ENCODE data around the gene PTPN20.

PTPN20 gene

DNA sequence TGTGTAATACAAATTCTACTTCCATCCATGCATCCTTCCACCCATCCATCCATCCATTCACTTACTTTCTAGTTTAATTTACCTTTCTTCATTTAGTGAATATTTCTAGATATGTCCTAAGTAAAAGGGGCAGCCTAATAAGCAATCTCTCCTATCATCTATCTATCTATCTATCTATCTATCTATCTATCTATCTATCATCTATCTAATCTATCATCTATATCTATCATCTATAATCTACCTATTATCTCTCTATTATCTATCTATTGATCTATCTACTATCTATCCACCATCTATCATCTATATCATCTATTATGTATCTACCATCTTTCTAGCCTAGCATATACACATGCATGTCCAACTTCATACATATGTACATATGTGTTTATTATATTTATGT lies 104.2 kb downstream of the PTPN20 start:
- no peak for ATAC-seq

DNA sequence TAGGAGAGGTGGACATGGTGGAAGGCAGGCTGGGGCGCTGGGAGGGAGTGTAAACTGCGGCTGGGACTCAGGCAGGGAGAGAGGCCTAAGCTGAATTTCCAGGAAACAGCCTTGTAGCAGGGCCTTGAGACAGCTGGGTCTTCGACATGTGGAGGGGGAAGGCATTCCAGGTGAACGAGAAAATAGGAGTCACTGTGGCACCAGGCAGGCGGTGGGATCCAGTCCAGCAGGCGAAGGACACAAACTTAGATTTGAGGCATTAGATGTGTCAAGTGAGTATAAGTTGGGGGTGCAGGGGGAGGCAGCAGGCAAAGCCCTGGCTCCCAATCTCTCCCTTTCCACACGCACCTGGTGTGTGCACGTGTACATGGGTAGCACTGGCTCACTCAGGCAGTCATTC lies 105.3 kb downstream of the PTPN20 start:
- no peak for ATAC-seq
- TF ChIP-seq ZFP30 (CRISPR knock-in tag; IDR thresholded peaks at IDR 0.05) (no peak), ISL1 (CRISPR knock-in tag; IDR thresholded peaks at IDR 0.05) (no peak), CSDC2 (CRISPR knock-in tag; IDR thresholded peaks at IDR 0.05) (no peak), RARB (CRISPR knock-in tag; IDR thresholded peaks at IDR 0.05) (no peak), SNAI2 (CRISPR knock-in tag; IDR thresholded peaks at IDR 0.05) (no peak), BACH2 (CRISPR knock-in tag; IDR thresholded peaks at IDR 0.05; ENCODE audit: borderline replicate concordance) (no peak), TCF4 (CRISPR knock-in tag; IDR thresholded peaks at IDR 0.05; ENCODE audit: borderline replicate concordance) (no peak), OSR1 (CRISPR knock-in tag; IDR thresholded peaks at IDR 0.05) (no peak), ZFP3 (CRISPR knock-in tag; IDR thresholded peaks at IDR 0.05) (no peak), ZNF70 (CRISPR knock-in tag; IDR thresholded peaks at IDR 0.05) (no peak), PPARA (CRISPR knock-in tag; IDR thresholded peaks at IDR 0.05; ENCODE audit: borderline replicate concordance) (no peak), ZNF8 (CRISPR knock-in tag; IDR thresholded peaks at IDR 0.05) (no peak), ZNF565 (CRISPR knock-in tag; conservative IDR thresholded peaks at IDR 0.05; ENCODE audit: low read depth) (no peak), ESRRG (CRISPR knock-in tag; IDR thresholded peaks at IDR 0.05) (no peak)
- TF ChIP-seq, protein P1, sequence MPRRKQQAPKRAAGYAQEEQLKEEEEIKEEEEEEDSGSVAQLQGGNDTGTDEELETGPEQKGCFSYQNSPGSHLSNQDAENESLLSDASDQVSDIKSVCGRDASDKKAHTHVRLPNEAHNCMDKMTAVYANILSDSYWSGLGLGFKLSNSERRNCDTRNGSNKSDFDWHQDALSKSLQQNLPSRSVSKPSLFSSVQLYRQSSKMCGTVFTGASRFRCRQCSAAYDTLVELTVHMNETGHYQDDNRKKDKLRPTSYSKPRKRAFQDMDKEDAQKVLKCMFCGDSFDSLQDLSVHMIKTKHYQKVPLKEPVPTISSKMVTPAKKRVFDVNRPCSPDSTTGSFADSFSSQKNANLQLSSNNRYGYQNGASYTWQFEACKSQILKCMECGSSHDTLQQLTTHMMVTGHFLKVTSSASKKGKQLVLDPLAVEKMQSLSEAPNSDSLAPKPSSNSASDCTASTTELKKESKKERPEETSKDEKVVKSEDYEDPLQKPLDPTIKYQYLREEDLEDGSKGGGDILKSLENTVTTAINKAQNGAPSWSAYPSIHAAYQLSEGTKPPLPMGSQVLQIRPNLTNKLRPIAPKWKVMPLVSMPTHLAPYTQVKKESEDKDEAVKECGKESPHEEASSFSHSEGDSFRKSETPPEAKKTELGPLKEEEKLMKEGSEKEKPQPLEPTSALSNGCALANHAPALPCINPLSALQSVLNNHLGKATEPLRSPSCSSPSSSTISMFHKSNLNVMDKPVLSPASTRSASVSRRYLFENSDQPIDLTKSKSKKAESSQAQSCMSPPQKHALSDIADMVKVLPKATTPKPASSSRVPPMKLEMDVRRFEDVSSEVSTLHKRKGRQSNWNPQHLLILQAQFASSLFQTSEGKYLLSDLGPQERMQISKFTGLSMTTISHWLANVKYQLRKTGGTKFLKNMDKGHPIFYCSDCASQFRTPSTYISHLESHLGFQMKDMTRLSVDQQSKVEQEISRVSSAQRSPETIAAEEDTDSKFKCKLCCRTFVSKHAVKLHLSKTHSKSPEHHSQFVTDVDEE (CRISPR knock-in tag; IDR thresholded peaks at IDR 0.05) = no peak
- TF ChIP-seq, protein P2, sequence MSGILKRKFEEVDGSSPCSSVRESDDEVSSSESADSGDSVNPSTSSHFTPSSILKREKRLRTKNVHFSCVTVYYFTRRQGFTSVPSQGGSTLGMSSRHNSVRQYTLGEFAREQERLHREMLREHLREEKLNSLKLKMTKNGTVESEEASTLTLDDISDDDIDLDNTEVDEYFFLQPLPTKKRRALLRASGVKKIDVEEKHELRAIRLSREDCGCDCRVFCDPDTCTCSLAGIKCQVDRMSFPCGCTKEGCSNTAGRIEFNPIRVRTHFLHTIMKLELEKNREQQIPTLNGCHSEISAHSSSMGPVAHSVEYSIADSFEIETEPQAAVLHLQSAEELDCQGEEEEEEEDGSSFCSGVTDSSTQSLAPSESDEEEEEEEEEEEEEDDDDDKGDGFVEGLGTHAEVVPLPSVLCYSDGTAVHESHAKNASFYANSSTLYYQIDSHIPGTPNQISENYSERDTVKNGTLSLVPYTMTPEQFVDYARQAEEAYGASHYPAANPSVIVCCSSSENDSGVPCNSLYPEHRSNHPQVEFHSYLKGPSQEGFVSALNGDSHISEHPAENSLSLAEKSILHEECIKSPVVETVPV (CRISPR knock-in tag; IDR thresholded peaks at IDR 0.05) = no peak
- TF ChIP-seq, protein P3, sequence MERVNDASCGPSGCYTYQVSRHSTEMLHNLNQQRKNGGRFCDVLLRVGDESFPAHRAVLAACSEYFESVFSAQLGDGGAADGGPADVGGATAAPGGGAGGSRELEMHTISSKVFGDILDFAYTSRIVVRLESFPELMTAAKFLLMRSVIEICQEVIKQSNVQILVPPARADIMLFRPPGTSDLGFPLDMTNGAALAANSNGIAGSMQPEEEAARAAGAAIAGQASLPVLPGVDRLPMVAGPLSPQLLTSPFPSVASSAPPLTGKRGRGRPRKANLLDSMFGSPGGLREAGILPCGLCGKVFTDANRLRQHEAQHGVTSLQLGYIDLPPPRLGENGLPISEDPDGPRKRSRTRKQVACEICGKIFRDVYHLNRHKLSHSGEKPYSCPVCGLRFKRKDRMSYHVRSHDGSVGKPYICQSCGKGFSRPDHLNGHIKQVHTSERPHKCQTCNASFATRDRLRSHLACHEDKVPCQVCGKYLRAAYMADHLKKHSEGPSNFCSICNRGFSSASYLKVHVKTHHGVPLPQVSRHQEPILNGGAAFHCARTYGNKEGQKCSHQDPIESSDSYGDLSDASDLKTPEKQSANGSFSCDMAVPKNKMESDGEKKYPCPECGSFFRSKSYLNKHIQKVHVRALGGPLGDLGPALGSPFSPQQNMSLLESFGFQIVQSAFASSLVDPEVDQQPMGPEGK (CRISPR knock-in tag; IDR thresholded peaks at IDR 0.05; ENCODE audit: borderline replicate concordance) = no peak

More for the DNA sequence above, 104.2 kb downstream of the PTPN20 start:
- TF ChIP-seq GLIS3 (CRISPR knock-in tag; IDR thresholded peaks at IDR 0.05) = no peak
- TF ChIP-seq ZFP3 (CRISPR knock-in tag; IDR thresholded peaks at IDR 0.05) = no peak
- TF ChIP-seq TOX (CRISPR knock-in tag; IDR thresholded peaks at IDR 0.05; ENCODE audit: borderline replicate concordance) = no peak
- TF ChIP-seq TCF4 (CRISPR knock-in tag; IDR thresholded peaks at IDR 0.05; ENCODE audit: borderline replicate concordance) = no peak
- TF ChIP-seq CSDC2 (CRISPR knock-in tag; IDR thresholded peaks at IDR 0.05) = no peak
- no peak for TF ChIP-seq ISL1 (CRISPR knock-in tag; IDR thresholded peaks at IDR 0.05)
- no peak for TF ChIP-seq ZFP30 (CRISPR knock-in tag; IDR thresholded peaks at IDR 0.05)
- no peak for TF ChIP-seq ZC3H10 (CRISPR knock-in tag; IDR thresholded peaks at IDR 0.05)
- TF ChIP-seq RARB (CRISPR knock-in tag; IDR thresholded peaks at IDR 0.05) = no peak
- TF ChIP-seq ESRRG (CRISPR knock-in tag; IDR thresholded peaks at IDR 0.05) = no peak
- TF ChIP-seq, protein P1 (CRISPR knock-in tag; IDR thresholded peaks at IDR 0.05) = no peak
- TF ChIP-seq, protein P2 (CRISPR knock-in tag; IDR thresholded peaks at IDR 0.05) = no peak

Measured in SK-N-SH treated with all-trans-retinoic acid at 6 μM for 48 hours (cell line).